ENCODE measurements around the gene DDIT4. TPM values are rescaled to one million over a fixed set of nuclear protein-coding genes. Genes with fewer than 3 reads are reported as not detected.

Gene DDIT4
- total RNA-seq, 4 donors from 2014 or later, result 300 to 414 (median 333) TPM

DNA sequence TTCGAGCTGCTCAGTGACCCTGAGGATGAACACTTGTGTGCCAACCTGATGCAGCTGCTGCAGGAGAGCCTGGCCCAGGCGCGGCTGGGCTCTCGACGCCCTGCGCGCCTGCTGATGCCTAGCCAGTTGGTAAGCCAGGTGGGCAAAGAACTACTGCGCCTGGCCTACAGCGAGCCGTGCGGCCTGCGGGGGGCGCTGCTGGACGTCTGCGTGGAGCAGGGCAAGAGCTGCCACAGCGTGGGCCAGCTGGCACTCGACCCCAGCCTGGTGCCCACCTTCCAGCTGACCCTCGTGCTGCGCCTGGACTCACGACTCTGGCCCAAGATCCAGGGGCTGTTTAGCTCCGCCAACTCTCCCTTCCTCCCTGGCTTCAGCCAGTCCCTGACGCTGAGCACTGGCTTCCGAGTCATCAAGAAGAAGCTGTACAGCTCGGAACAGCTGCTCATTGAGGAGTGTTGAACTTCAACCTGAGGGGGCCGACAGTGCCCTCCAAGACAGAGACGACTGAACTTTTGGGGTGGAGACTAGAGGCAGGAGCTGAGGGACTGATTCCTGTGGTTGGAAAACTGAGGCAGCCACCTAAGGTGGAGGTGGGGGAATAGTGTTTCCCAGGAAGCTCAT, 1.1 kb downstream of the DDIT4 start:
- no peak for TF ChIP-seq CTCF (IDR thresholded peaks at IDR 0.05; ENCODE audit: low read depth)

- no peak for TF ChIP-seq CTCF (IDR thresholded peaks at IDR 0.05; ENCODE audit: low read depth)
These were observed 1.8 kb downstream of the DDIT4 start for GRCh38 chr10:72275351-72276012.

GRCh38 chr10:72276013-72276387, 2.3 kb downstream of the DDIT4 start:
- TF ChIP-seq CTCF (IDR thresholded peaks at IDR 0.05; ENCODE audit: low read depth), result no peak

DNA sequence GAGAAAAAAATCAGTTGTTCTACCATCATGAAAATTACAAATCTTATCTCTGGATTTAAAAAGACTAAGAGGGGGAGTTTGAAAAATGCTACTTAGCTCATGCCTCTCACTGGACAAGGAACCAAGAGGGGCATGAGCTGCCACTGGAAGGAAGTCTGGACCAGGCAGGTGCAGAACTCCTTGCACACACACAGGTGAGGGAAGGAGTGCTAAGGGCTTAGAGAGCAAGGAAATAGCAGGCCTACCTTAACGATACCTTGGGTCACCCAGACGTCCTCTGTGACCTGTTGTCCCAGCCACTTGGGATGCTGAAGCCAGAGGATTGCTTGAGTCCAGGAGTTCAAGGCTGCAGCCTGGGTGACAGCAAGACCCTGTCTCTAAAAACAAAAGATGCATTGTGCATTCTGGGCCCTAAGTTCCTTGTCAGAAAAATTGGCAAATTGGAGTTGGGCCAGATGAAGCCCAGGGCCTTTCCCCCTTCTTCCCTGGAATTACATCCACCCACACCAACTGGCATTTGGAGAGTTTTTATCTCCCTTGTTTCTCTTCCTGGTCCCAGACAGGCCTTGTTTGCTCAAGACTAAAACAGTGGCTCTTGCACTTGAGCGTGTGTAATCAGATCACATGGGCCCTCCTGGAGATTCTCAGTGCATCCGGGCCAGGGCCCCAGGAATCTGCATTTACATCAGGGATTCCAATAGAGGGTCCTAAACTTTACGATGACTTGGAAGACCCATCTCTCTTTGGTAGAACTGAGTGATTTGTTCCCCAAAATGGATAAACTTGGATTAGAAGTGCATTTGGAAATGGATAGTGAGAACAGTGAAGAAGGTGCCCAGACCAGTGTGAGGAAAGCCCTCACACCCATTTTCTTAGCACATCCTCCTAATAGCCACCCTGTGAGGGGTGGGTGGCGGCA, 3.0 kb downstream of the DDIT4 start:
- no peak for TF ChIP-seq CTCF (IDR thresholded peaks at IDR 0.05; ENCODE audit: low read depth)

DNA sequence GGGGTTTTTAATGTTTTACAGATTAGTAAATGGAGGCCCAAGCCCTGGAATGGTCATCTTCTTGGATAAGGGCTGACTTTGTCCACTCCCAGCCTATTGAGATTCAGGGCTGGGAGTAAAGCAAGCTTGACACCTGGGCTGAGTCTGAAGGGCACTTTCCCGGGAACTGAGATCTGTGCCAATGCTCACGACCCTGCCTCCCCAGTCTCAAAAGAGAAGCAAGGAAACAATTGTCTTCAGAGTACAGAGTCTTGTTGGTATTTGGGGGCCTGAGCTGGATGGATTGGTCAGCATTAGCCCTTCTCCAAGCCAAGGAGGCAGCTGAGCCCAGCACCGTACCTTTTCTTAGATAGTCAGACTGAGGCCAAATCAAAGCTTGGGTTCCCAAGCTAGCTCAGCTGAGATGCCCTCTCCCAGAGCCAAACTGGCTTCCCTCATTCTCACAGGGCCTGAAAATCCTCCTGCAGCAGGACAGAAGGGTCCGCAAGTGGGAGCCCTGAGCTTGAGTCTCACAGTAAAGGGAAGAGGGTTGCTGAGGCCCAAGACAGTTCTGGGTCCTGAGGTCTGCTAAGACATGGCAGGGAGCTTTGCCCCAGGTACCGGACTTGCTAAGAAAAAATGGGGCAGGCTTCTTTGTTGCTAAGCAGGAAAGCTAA, 3.7 kb downstream of the DDIT4 start:
- TF ChIP-seq CTCF (IDR thresholded peaks at IDR 0.05; ENCODE audit: low read depth), result no peak

DNA sequence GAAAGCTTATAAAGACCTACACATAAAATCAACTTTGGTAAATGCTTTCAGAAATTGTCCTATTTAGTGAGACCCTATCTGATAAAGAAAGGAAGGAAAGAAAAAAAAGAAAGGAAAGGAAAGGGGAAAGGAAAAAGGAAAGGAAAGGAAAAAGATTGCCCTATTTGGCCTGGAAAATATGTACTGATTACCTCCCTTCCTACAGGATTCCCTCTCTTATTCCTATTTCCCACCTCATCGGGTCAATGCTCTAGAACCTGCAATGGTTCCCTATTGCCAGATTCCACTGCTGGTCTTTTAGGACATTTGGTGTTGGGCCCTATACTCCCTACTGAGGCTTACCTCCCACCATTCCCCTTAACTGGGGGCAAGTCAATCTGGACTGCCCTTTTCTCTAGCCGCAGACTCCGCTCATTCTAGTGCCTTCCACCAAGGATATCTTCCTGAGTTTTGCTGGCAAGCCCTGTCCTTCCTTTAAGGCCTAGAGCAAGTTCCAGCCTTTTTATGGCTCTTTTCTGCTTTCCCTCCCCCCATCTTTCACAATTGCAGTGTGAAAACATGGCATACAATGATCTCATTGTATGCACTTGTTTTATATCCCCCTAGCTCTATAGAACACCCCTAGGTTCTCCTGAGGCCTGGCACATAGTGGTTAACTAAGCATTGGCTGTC, 4.4 kb downstream of the DDIT4 start:
- no peak for TF ChIP-seq CTCF (IDR thresholded peaks at IDR 0.05; ENCODE audit: low read depth)
